ENCODE results near the gene CYFIP2. TPM values are rescaled to one million over a fixed set of nuclear protein-coding genes. Genes with fewer than 3 reads are reported as not detected.

Gene CYFIP2
- total and polyA plus RNA-seq, 2 of the 8 experiments (the other 6 are each of a cell fraction or from before 2014, with no cell fraction given), result 45.1 to 80.6 TPM

DNA sequence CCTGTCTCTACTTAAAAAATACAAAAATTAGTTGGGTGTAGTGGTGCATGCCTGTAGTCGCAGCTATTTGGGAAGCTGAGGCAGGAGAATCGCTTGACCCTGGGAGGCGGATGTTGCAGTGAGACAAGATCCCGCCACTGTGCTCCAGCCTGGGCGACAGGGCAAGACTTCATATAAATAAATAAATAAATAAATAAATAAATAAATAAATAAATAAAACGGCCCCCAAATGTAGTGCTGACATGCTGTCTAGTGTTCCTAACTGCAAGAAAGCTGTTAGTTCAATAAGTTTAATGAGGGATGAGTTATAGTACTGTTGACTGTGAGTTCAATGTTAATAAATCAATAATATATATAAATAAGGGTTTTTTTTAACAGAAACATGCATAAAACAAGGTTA lies 7.5 kb upstream of the CYFIP2 start:
- Histone ChIP-seq H4K91ac (replicated peaks; ENCODE audit: insufficient read length, low read length) (no peak overlapping the region), H3K23ac (ENCODE audit: insufficient read length) (no peak overlapping the region), H2BK12ac (ENCODE audit: low read depth, low read length) (no peak overlapping the region), H3K9ac (replicated peaks in 1 of 4; ENCODE audit: extremely low read depth in 1 of 4, low read depth in 3 of 4, low read length in 3 of 4) (no peak overlapping the region), H2BK15ac (ENCODE audit: low read length) (no peak overlapping the region), H2BK5ac (ENCODE audit: low read depth, low read length) (no peak overlapping the region), H3K4me3 (ENCODE audit: extremely low read depth in 1 of 4, insufficient read depth in 2 of 4, low read depth in 3 of 4, low read length in 4 of 4) (no peak overlapping the region), H2BK120ac (replicated peaks; ENCODE audit: low read depth, low read length) (no peak overlapping the region), H3K27me3 (replicated peaks in 1 of 4; ENCODE audit: control insufficient read depth in 3 of 4, extremely low read depth in 1 of 4, insufficient read depth in 3 of 4, low read length in 3 of 4) (no peaks in the 10 kb centered on the region), H4K8ac (ENCODE audit: extremely low read depth, insufficient read depth, low read length) (no peak overlapping the region), H3K79me1 (ENCODE audit: low read depth, low read length) (no peaks in the 10 kb centered on the region), H3K18ac (ENCODE audit: extremely low read depth, low read length) (no peak overlapping the region), H3K36me3 (ENCODE audit: control insufficient read depth in 2 of 4, insufficient read depth in 4 of 4, low read length in 3 of 4) (no peaks in the 10 kb centered on the region), H3K27ac (ENCODE audit: low read depth, low read length) (no peak overlapping the region), H3K79me2 (ENCODE audit: control insufficient read depth in 1 of 2, insufficient read depth in 2 of 2, low read length in 2 of 2) (no peaks in the 10 kb centered on the region), H2AFZ (ENCODE audit: low read length) (no peak overlapping the region), H2AK5ac (ENCODE audit: low read depth, low read length) (no peak overlapping the region), H2BK20ac (ENCODE audit: low read length) (no peak overlapping the region), H3K9me3 (ENCODE audit: insufficient read depth in 2 of 2, low read depth in 1 of 2, low read length in 1 of 2) (no peaks in the 10 kb centered on the region), H4K20me1 (replicated peaks in 1 of 2; ENCODE audit: control insufficient read depth in 1 of 2, insufficient read depth in 2 of 2, low read length in 2 of 2) (no peaks in the 10 kb centered on the region), H3K14ac (ENCODE audit: insufficient read length) (no peak overlapping the region), H3K23me2 (ENCODE audit: low read depth, low read length) (no peaks in the 10 kb centered on the region), H3K56ac (replicated peaks; ENCODE audit: insufficient read length, low read depth, low read length) (no peak overlapping the region), H3K4me1 (replicated peaks in 1 of 4; ENCODE audit: control insufficient read depth in 3 of 4, insufficient read depth in 4 of 4, low read length in 3 of 4) (peaks cover 0 to under 1% (median 0%) of the 10 kb centered on the region in 4 experiments; a peak in 1 of 7 replicates), H3K4ac (replicated peaks; ENCODE audit: insufficient read length, low read depth, low read length) (no peak overlapping the region), H4K5ac (ENCODE audit: insufficient read length, low read depth, low read length) (no peak overlapping the region), H3K4me2 (ENCODE audit: insufficient read depth in 1 of 2, low read depth in 2 of 2, low read length in 2 of 2) (no peak overlapping the region)
- no peak for DNase-seq (ENCODE audit: low read depth in 1 of 2, low spot score in 2 of 2)
- ChIA-PET POLR2A (ENCODE audit: partially characterized antibody) (interaction anchor here (1.6 kb wide), 1 partner anchor 8 kb away, joined by 3 read pairs; no protein-coding TSS in a partner anchor), CTCF (ENCODE audit: partially characterized antibody) (interaction anchor here (1.1 kb wide), 1 partner anchor 45 kb away, joined by 3 read pairs; no protein-coding TSS in a partner anchor)
- FAIRE-seq, result no peak
- WGBS, 2 experiments (ENCODE audit: extremely low coverage in 1 of 2, insufficient coverage in 1 of 2, insufficient read length in 1 of 2, insufficient replicate concordance in 2 of 2, low coverage in 1 of 2, low lambda C conversion rate in 2 of 2, missing lambda C conversion rate in 1 of 2), result 89% methylated on average over 6 of the region's 6 CpGs; no CpG with 5 or more reads in 1 of the 2 experiments
- TF ChIP-seq BACH1 (IDR thresholded peaks at IDR 0.05; ENCODE audit: low read length) (no peak), MAFK (IDR thresholded peaks at IDR 0.05; ENCODE audit: low read depth, low read length) (no peak), CREB1 (IDR thresholded peaks at IDR 0.05) (no peak), EP300 (IDR thresholded peaks at IDR 0.05; ENCODE audit: borderline replicate concordance in 1 of 2, low read depth in 2 of 2, low read length in 2 of 2) (no peak), BCL11A (IDR thresholded peaks at IDR 0.05; ENCODE audit: low read depth in 2 of 2, low read length in 2 of 2) (no peak), KDM1A (IDR thresholded peaks at IDR 0.05; ENCODE audit: borderline replicate concordance, low read length) (no peak), E2F6 (IDR thresholded peaks at IDR 0.05) (no peak), TBP (IDR thresholded peaks at IDR 0.05; ENCODE audit: low read depth, low read length) (no peak), SIX5 (IDR thresholded peaks at IDR 0.05; ENCODE audit: low read depth, low read length) (no peak), RNF2 (IDR thresholded peaks at IDR 0.05; ENCODE audit: borderline replicate concordance, low read depth, low read length, missing control alignments, poor library complexity, severe bottlenecking) (no peak)
- TF ChIP-seq, protein P1, sequence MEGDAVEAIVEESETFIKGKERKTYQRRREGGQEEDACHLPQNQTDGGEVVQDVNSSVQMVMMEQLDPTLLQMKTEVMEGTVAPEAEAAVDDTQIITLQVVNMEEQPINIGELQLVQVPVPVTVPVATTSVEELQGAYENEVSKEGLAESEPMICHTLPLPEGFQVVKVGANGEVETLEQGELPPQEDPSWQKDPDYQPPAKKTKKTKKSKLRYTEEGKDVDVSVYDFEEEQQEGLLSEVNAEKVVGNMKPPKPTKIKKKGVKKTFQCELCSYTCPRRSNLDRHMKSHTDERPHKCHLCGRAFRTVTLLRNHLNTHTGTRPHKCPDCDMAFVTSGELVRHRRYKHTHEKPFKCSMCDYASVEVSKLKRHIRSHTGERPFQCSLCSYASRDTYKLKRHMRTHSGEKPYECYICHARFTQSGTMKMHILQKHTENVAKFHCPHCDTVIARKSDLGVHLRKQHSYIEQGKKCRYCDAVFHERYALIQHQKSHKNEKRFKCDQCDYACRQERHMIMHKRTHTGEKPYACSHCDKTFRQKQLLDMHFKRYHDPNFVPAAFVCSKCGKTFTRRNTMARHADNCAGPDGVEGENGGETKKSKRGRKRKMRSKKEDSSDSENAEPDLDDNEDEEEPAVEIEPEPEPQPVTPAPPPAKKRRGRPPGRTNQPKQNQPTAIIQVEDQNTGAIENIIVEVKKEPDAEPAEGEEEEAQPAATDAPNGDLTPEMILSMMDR (IDR thresholded peaks at IDR 0.05; ENCODE audit: control extremely low read depth in 1 of 3, insufficient read depth in 1 of 3, low read depth in 1 of 3, low read length in 3 of 3), result no peak

Data from H1 (cell line).